HT1080 (cell line): ENCODE results near the gene LRRC18. TPM values are rescaled to one million over a fixed set of nuclear protein-coding genes. Genes with fewer than 3 reads are reported as not detected.

Experiments used
- DNase-seq: peaks from one replicate; pipeline ENCODE4 v3.0.0-alpha.2; 2015; ENCODE audit warnings: low read depth
- total RNA-seq: library from RNA; depleted of rRNA; stranded (reverse); fragments of >200 nt; shearing (Covaris generic); gene quantifications from 2 replicates; pipeline ENCODE4 v1.2.3, GENCODE V29; 2014

The LRRC18 gene
- total RNA-seq, 1 experiment from 2014 or later = 0.59 TPM

DNA sequence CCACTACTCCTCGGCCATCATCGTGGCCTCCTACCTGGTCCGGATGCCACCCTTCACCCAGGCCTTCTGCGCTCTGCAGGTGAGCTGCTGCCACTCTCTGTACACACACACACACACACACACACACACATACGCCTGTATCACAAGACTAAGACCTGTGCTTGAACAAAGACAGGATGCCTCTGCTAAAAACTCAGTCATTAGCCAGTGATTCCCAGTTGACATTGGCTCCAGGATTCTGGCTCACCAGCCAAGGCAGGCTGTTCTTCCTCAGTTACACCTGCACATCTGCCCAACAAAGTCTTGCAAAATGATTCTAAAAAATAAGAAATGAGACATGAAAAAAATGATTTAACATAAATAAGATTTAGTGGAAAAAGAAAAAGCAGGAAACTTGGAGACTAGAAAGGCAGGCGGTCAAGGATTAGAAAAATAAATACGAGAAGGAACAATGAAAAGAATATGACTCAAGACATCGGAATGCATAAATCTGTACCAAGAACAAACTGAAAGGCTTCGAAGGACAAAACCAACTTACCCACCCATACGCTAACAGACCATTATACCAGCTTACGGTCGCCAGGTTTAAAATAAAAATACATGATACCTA is 7.4 kb upstream of the LRRC18 start:
- DNase-seq = peak; percentile 62

DNA sequence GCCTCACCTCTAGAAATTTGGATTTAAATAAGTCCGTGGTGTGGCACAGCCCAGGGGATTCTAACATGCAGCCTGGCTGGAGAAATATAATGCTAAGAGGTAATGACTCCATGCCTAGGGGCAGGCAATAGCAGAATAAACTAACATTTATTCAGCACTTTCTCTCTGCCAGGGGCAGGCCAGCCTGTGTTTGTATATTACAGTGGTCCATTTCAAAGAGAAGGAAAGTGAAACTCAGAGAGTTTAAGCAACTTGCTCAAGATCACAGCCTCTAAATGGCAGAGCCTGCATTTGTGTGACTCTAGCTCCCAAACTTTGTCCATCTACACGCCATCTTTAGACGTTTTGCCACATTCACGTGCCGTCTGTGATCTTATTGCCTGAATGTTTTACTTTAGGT is 6.7 kb upstream of the LRRC18 start:
- no peak for DNase-seq

DNA sequence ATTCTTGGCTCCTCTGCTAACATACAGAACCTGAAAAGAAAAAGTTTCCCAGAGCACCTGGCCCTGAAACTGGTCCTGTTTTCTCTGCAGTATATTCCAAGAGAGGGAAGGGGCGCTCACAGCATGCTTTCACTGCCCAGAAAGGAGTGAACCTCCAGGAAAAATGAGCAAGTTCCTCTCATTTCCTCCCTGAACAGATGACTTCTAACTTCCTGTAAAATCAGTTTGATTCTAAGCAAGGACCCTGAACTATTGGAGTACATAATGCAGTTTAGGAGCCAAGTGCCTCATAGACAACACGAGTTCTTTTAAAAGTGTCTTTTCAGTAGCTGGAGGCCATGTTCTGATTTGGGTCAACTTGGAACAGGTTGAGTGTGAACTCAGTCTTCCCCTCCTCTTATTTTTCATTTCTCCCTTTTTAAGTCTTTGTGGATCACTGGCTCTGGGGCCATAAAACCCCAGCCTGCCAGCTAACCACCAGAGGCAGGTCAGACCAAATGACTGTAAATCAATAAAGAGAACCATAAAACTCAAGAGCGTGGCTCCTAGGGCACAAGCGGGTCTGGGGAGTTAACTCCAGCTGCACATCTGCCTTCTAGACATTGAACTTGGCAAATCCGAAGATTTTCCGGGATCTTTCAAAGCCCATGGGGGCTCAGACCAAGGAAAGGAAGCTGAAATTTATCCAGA is 5.9 kb upstream of the LRRC18 start:
- DNase-seq = no peak

DNA sequence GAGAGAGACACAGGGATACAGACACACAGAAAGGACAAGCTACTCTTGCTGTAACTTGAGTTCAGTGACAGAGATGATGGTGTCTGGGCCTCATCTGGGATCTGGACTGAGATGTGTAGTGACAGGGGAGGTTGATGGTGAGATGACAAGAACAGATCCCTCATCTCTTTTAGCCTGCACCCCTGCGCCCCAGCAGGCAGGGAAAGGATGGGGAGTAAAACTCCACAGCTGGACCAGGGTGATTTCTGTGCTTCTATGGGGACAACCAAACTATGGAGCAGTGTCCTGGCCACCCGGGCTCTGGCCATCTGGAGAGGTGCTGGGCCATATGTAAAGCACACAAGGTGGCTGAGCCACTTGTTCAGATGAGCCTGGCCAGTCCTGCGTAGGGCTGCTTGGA is 4.5 kb upstream of the LRRC18 start:
- DNase-seq = no peak

DNA sequence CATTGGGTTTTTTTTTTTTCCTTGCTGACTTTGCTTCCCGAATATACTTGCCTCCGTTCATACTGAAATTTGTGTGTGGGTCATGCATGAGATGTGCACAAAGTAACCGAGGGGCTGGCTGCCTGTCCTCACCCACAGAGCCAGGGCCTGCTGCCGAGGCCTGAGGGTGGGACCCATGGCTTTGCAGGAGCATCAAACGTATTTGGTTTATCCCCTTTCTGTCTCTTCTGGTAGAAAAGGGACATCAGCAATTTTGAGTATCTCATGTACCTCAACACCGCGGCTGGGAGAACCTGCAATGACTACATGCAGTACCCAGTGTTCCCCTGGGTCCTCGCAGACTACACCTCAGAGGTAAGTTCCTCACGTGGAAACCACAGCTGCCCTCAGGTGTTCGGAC is 3.5 kb upstream of the LRRC18 start:
- DNase-seq = no peak

DNA sequence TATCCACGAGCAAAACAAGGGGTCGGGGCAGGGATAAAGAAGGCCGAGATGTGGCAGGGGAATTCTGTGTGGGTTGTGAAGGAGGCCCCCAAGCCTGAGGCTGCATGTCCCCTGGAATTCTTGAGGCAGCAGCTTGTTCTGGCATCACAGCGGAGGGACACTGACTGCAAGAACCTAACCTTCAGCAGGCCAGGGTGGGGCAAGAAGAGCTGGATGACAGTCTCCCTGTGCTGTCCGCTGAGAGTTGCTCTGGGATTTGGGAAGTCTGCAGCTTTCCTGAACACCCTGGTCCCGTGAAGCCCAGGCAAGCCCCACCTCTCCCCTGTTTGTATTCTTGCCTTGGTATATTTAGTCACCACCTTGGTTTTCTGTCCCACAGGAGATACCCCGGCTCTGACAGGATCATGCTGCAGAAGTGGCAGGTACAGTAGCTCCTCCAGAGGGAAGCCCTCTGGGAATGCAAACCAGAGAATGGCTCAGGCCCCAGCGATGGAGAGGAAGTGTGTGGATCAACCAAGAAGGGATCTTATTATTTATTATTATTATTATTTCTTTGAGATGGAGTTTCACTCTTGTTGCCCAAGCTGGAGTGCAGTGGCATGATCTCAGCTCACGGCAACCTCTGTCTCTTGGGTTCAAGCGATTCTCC is 1.9 kb upstream of the LRRC18 start:
- DNase-seq = no peak

DNA sequence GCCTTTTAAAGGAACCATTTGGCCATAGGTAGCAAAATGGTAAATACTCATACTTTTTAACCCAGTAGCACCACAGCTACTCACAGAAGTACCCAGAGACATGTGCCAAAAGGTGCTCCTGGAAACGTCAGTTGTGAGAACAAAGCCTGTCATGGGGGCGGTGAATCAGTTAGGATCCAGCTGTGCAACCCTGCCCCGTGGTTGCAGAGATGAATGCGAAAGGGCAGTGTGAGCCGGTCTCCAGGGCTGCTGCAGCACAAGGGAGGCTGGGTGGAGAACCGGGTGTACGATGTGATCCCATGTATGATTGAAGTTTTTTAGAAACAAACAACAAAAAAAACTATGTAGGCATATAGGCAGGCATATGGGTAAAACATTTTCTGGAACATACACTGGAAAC is 1.3 kb upstream of the LRRC18 start:
- no peak for DNase-seq

DNA sequence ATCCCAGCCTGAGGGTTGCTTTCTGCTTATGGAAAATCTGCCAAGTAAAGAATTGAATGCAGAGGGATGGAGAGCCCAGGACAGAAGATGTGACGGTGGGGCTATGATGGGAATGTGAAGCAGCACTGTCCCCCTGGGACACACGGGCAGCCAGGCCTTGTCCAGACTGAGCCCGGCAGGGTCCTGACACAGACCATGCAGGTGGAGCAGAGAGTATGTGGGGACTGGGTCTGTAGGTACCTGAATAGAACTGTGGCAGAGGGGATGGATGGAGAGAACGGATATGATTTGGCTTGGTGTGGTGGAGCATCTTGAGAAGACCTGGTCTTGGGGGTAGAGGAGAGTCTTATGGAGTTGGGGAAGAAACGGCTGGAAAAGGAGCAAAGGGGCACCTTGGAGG is 732 bp upstream of the LRRC18 start:
- no peak for DNase-seq

DNA sequence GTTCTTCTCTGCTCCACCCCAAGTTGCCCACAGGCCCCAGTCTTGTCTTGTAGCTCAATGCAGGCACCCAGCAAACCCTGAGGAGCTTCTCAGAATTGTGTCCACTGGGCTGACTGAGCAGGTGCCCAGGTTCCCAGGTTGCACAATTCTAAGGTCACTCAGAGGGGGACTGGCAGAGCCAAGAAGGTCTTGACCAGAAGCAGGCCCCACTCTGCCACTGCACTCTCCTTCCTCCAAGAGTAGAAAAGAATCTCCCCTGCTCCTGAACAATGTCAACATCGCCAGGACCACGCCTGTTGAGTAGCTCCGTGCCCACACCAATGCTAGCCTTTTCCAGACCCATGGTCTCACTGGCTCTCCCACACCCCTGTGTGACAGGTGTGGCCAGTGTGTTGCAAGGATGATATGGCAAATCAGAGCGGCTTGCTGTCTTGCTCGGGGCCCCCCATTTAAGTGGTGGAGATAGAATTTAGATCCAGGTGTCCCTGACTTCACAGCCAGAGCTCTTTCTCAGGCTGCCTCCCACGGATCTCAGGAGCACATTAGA is 577 bp downstream of the LRRC18 start:
- no peak for DNase-seq

DNA sequence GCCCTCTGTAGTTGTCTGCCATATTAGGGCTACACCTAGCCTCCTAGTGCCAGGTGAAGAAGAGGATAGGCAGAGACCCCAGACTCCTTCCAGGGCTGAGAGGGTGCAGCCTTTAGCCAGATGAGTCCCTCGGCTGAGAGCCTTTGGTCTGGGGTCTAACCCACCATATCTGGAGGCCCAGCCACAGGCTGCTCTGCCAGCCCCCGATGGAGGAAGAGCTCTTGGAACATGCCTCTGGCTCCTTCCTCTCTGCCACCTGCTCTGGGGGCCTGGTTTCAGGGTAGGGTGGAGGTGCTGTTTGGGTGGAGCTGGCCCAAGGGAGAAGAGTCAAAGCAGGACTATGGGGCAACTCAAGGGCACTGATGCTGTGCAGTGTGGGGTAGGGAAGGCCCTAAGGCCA is 1.4 kb downstream of the LRRC18 start:
- no peak for DNase-seq

DNA sequence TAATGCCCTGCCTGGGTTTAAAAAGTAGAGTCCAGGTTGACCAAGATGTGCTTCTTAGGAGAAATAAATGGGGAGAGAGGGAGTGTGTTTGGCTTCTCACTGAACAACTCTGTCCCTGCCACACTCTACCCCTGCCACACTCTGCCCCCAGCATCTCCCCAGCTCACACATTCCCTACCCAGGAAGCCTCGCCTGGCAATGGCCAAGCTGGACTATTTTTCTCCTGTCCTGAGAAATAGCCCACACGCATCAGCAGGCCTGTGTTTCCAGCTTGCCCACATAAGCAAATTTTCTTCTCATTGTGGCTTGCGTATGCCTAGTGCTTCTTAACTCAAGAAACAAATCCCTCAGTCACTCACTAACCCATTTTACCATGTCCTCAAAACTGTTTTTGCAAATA is 1.8 kb downstream of the LRRC18 start:
- DNase-seq = no peak

DNA sequence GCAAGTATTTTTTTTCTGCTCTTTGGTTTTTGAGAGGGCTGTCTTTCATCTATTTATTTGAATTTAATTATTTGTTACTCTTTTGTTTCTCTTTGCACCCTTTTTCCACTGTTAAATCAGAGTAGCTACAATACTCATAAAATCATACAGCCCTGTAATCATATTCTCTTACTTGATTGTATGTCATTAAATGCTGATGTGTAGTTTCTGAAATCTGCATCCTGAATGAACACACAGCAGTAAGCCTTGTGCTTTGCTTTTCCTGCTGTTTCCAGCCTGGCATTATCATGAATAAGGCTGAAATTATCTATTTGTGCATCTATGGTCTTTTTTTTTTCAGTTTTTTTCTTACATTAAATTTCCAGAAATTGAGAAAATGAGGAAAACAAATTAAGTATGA is 4.1 kb downstream of the LRRC18 start:
- DNase-seq = no peak

DNA sequence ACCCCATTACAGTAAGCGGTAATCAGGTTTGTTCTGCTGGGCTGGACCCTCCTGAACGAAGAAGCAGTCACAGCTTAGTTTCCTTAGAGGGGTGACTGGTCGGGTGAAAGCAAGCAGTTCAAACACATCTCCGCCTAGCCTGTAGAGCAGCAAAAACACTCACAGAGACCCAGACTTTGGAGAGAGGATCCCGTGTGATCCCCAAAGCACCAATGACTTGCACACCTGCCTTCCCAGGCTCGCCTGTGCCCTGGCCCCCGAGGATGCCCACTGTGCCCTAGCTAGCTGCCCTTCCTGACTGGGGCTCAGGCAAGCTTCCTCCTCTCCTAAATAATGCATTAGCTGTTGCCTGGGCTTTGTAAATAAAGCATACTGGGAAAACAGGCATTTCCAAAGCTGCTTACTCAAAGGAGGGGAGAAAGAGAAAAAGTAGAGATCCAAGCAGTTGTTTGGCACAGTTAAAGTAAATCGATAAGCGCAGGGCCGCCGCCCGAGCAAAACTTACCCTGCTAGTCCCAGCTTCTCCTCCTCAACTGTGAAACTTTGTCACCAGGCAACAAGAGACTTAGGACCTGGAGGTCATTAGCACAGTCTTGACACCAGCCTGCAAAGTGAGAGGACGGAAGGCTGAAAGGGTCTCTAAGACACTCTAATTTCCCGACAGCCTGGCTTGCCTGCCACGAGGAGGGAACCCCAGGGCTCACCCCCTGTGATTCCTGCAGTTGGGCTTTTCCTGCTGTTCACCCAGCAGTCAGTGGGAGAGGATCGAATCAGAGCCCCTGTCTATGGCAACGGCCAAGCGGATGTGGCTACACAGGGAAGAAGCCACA is 4.8 kb downstream of the LRRC18 start:
- DNase-seq = peak; percentile 35

DNA sequence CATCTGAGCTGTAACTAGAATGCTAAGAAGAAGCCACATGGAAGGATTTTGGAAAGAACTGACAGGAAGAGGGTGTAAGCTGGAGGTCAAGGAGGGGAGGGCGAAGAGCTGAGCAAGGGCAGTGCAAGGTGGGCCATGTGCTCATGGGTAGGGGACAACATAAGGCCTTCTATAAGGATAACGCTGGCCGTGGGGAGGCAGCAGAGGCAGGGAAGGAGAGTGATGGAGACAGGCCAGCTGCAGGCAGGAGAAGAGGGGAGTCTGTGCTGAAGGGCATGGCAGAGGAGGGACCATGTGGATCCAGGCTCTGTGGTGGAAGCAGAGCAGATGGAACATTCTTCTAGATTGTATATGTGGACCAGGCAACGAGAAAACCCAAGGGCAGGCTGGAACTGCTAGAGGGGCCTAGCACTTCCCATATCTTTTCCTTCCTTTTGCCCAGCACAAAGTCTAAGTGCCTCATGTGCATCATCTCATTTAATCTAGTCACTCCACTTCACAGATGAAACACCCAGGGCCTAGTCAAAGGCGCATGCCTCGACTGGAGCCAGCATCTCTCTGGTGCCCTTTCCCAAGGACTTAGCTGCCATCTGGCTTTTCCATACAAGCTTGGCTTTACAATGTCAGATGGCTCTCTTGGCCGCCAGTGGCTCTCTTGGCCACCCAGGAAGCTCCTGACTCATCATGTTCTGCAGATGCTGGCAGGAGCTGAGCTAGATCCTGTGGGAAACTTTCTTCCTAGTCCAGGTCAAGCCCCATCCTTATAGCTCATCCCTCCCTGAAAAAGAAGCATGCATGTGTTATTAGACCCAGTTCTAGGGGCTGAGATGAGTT is 6.6 kb downstream of the LRRC18 start:
- DNase-seq = peak; percentile 21

DNA sequence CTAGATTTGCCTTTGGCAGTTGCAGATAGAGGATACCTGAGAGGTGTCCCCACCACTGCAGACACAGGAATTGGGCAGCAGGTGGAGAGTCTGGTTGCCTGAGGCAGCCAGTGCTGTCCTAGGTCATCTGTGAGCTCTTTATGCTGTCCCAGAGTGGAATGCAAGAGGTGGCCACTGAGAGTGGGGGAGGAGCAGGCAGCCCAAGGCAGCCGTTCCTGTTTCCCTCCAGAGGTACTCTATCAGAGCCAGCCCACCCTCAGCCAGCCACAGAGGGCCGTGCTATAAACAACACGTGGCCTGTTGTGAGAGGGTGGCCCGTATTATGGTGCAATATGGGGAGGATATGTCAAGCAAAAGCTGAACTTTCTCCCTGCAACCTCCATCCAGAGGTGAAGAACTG is 8.5 kb downstream of the LRRC18 start:
- DNase-seq = no peak

DNA sequence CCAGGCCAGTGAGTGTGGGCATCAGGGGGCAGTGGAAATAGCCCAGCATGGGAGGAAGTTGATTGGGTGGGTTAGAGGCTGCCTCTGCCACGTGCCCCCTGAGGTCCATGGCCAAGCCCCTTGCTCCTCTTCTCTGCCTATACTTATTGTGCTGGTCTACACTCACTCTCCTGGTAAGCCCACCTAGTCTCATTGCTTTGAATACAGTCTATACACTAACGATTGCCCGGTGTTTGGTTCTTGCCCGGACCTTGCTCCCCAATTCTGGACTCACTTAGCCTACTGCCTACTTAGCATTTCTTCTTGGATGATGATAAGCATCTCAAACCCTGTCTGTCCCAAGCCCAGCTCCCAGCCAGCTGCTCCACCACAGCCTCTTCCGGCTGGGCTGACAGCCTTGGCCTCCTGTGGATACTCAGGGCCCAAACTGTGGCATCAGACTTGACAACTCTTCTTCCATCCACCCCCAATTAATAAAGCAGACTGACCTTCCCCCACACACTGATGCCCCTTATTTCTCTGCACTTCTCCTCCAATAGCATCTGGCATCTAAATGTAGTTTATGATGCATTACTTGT is 10.1 kb downstream of the LRRC18 start:
- no peak for DNase-seq

DNA sequence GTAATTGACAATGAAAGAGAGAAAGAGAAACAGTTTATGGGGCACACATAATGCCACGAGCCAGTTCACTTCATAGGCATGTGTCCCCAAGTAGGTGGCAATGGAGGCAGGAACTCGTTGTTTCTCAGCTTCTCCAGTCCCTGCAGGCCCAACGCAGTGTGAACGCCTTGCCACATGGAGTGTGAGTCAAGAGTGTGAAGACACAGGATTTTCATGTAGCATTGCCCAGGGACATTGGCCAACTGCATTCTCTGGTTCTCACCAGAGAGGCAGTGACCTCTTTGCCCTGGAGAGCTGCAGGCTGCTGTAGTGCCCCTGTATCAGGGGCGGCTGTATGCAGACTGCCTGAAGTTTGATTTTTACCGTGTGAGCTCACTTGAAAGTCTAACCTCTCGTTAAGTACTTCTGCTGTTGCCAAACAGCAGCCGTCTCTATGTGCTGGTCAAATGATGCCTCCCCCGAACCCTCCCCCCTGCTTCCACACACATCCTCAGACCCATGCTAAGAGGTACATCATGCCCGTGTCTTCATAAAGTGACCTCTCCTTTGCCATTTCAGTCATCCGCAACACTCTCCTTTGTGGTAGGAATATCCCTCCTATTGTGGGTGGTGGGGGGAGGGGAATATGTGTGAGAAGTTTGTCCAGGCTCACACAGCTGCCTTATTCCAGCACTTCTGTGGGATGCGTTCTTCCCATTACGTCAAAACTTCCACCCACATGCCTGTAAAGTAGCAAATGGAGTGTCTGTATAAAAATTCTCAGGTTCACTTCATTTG is 12.7 kb downstream of the LRRC18 start:
- no peak for DNase-seq

DNA sequence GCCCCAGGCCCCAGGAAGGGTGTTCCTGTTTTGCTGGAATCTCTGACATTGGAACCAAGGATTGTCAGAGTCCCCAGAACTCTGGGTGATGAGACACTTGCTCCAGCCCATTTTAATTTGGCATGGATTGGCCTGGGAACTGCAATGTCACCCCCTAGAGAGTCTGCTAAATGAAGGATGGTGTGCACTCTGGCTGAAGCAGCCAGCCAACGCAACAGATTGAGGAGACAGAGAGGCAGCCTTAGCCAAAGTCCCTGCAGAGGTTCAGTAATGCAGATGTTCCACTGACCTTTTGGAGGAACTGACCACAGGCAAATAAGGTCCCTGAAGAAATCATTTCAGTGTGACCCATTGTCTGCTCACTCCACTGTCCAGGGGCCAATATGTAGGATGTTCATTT is 13.4 kb downstream of the LRRC18 start:
- DNase-seq = no peak

DNA sequence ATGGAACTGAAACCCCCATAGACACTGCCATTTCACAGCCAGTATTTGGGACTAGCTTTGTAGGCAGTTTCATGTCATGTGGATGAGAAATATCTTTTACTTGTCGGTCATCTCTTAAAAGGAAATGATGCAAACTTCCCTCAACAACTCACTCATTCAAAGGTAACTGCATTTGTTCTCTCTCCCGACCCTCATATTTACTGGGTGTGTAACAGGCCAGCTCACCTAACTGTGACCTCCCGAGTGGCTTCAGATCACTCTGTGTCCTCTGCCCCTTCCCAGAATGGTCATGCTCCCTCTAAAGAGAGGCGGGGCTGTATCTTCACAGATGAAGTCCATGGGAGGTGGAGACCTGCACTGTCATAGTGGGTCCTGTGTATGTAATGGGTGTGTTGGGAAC is 14.7 kb downstream of the LRRC18 start:
- no peak for DNase-seq

DNA sequence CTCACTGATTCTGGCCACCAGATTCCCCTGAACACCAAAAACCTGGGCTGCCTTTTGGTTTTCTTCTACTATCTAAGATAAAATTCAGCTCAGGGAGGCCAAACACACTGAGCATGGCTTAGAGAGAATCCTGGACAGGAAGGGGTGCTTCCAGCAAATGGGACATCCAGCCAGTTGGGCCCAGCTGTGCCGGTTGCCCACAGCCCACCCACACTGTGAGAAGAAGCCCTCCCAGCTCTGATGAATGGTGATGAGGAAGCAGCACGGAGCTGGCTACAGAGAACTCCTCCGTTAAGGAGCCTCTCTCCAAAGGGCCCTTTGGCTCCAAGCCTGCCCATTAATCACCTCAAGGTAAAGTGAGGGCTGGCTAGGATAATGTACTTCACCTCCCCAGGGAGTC is 15.9 kb downstream of the LRRC18 start:
- no peak for DNase-seq
